A549 (cell line): Measurements from ENCODE around the gene CYP2E1. TPM values are rescaled to one million over a fixed set of nuclear protein-coding genes. Genes with fewer than 3 reads are reported as not detected.

Experiments used
- ATAC-seq, 2 experiments: fragments of 200-7000 bp in 1 of 2; fragments of >200 bp in 1 of 2; cut with Nextera tagmentation in 1 of 2; cut with Tn5 transposase in 1 of 2; 3 replicates each; pipeline versions ENCODE4 v1.8.0 to v1.9.1; 2018 to 2020; ENCODE audit warnings: mild to moderate bottlenecking in 1 of 2, moderate library complexity in 1 of 2
- CTCF ChIA-PET: fragments of 300-600 bp; sonication (Branson Sonifier 250); formaldehyde crosslinking; extraction: SDS; loops from one replicate; lab custom pipeline; 2021; ENCODE audit warnings: antibody characterized with exemption, inconsistent platforms; lab: Yijun Ruan, JAX
- POLR2A ChIA-PET: fragments of 350-600 bp; formaldehyde crosslinking; extraction: SDS; loops from one replicate; lab custom pipeline; 2021; ENCODE audit warnings: antibody characterized with exemption, inconsistent platforms; lab: Yijun Ruan, JAX
- DNase-seq, 2 experiments: peaks; one replicate each; pipeline versions ENCODE4 v3.0.0 to v3.0.0-alpha.2; 2011 to 2016; ENCODE audit warnings: low read depth in 1 of 2, low spot score in 1 of 2
- FAIRE-seq: peaks from 2 replicates; lab custom pipeline; 2011; peaks lifted over from hg19 to GRCh38; lab: Jason Lieb, UNC
- H3K27ac ChIP-seq, 2 experiments: fragments of >200 bp; sonication (Bioruptor Twin); formaldehyde crosslinking; 3 replicates each; pipeline ENCODE4 v1.5.1; 2016 to 2017
- H3K4me1 ChIP-seq: fragments of >200 bp; sonication (Bioruptor Twin); formaldehyde crosslinking; 3 replicates; pipeline ENCODE4 v1.6.1; 2016
- H3K4me2 ChIP-seq: fragments of >200 bp; sonication (Bioruptor Twin); formaldehyde crosslinking; 3 replicates; pipeline ENCODE4 v1.6.1; 2016
- H3K4me3 ChIP-seq: fragments of >200 bp; sonication (Bioruptor Twin); formaldehyde crosslinking; 3 replicates; pipeline ENCODE4 v1.5.1; 2016
- H3K9me3 ChIP-seq: fragments of >200 bp; sonication (Bioruptor Twin); formaldehyde crosslinking; 3 replicates; pipeline ENCODE4 v1.6.1; 2016
- CBX2 ChIP-seq: fragments of 200-600 bp; sonication (generic); IDR thresholded peaks from 2 replicates; pipeline ENCODE4 v1.6.1; 2016; ENCODE audit warnings: low read depth, mild to moderate bottlenecking, borderline replicate concordance
- CHD4 ChIP-seq: fragments of 200-600 bp; sonication (generic); IDR thresholded peaks from 2 replicates; pipeline ENCODE4 v1.6.1; 2016; ENCODE audit warnings: antibody characterized with exemption, mild to moderate bottlenecking, borderline replicate concordance
- EHF ChIP-seq: fragments of 250-450 bp; sonication (Bioruptor Pico); IDR thresholded peaks from 2 replicates; pipeline ENCODE4 v1.5.0; 2020; ENCODE audit warnings: mild to moderate bottlenecking
- ESRRA ChIP-seq: fragments of 150-350 bp; IDR thresholded peaks from 2 replicates; pipeline ENCODE4 v1.6.1; 2014; ENCODE audit warnings: mild to moderate bottlenecking, low read length, borderline replicate concordance
- FOSL2 ChIP-seq, 2 experiments: fragments of 450-650 bp in 1 of 2; fragments of >200 bp in 1 of 2; sonication (Bioruptor Twin) in 1 of 2; formaldehyde crosslinking; IDR thresholded peaks; 2 replicates each; pipeline versions ENCODE4 v1.5.0 to v1.6.1; 2016 to 2020; ENCODE audit warnings: mild to moderate bottlenecking in 1 of 2, moderate library complexity in 1 of 2
- GATA3 ChIP-seq: IDR thresholded peaks from 2 replicates; pipeline ENCODE4 v1.6.1; 2012; ENCODE audit warnings: borderline replicate concordance
- HDAC2 ChIP-seq: fragments of 200-600 bp; sonication (generic); IDR thresholded peaks from 2 replicates; pipeline ENCODE4 v1.6.1; 2016
- HEYL ChIP-seq: fragments of 250-450 bp; sonication (Bioruptor Pico); IDR thresholded peaks from 2 replicates; pipeline ENCODE4 v1.8.0; 2021; ENCODE audit warnings: mild to moderate bottlenecking, moderate library complexity
- HOXB13 ChIP-seq: fragments of 250-450 bp; sonication (Bioruptor Pico); IDR thresholded peaks from 2 replicates; pipeline ENCODE4 v1.5.0; 2020; ENCODE audit warnings: low read depth, mild to moderate bottlenecking, moderate library complexity
- JUN ChIP-seq, 2 experiments: fragments of >200 bp; sonication (Bioruptor Twin); formaldehyde crosslinking; IDR thresholded peaks; 2 replicates in 1 of 2; 3 replicates in 1 of 2; pipeline ENCODE4 v1.6.1; 2016 to 2017
- KDM5A ChIP-seq: fragments of 200-600 bp; sonication (generic); IDR thresholded peaks from 2 replicates; pipeline ENCODE4 v1.6.1; 2016; ENCODE audit warnings: antibody characterized with exemption, mild to moderate bottlenecking
- MAFK ChIP-seq: fragments of 450-650 bp; IDR thresholded peaks from 2 replicates; pipeline ENCODE4 v1.6.1; 2014; ENCODE audit not compliant: partially characterized antibody
- MAZ ChIP-seq: fragments of 150-350 bp; IDR thresholded peaks from 2 replicates; pipeline ENCODE4 v1.6.1; 2014; ENCODE audit warnings: antibody characterized with exemption, low read depth, low read length, borderline replicate concordance
- NFE2L2 ChIP-seq: fragments of 150-350 bp; conservative IDR thresholded peaks from 2 replicates; pipeline ENCODE4 v1.6.1; 2014; ENCODE audit warnings: low read length
- NR3C1 ChIP-seq: fragments of >200 bp; sonication (Bioruptor Twin); formaldehyde crosslinking; IDR thresholded peaks from 3 replicates; pipeline ENCODE4 v1.6.1; 2017
- PHF8 ChIP-seq: fragments of 200-600 bp; sonication (generic); IDR thresholded peaks from 2 replicates; pipeline ENCODE4 v1.6.1; 2016; ENCODE audit warnings: low read depth, mild to moderate bottlenecking, antibody characterized with exemption, moderate library complexity, borderline replicate concordance
- RARB ChIP-seq: fragments of 250-450 bp; sonication (Bioruptor Pico); IDR thresholded peaks from 2 replicates; pipeline ENCODE4 v1.8.0; 2021; ENCODE audit warnings: mild to moderate bottlenecking, moderate library complexity
- RFX5 ChIP-seq: fragments of 450-650 bp; IDR thresholded peaks from 2 replicates; pipeline ENCODE4 v1.7.1; 2014; ENCODE audit warnings: antibody characterized with exemption, mild to moderate bottlenecking, moderate library complexity
- SREBF2 ChIP-seq: fragments of 450-650 bp; IDR thresholded peaks from 2 replicates; pipeline ENCODE4 v1.6.1; 2014; ENCODE audit warnings: mild to moderate bottlenecking, moderate library complexity
- TFCP2L1 ChIP-seq: fragments of 250-450 bp; sonication (Bioruptor Pico); IDR thresholded peaks from 2 replicates; pipeline ENCODE4 v1.5.0; 2021; ENCODE audit warnings: mild to moderate bottlenecking
- TP53 ChIP-seq: fragments of 250-450 bp; sonication (Bioruptor Pico); IDR thresholded peaks from 2 replicates; pipeline ENCODE4 v1.5.0; 2021; ENCODE audit warnings: mild to moderate bottlenecking, moderate library complexity
- ZC3H11A ChIP-seq: fragments of 450-650 bp; IDR thresholded peaks from 2 replicates; pipeline ENCODE4 v1.6.1; 2014; ENCODE audit warnings: antibody characterized with exemption, mild to moderate bottlenecking
- ZFP36 ChIP-seq: fragments of 450-650 bp; IDR thresholded peaks from 2 replicates; pipeline ENCODE4 v1.6.1; 2014; ENCODE audit warnings: borderline replicate concordance; ENCODE audit not compliant: partially characterized antibody
- polyA plus RNA-seq, 4 experiments: library from polyadenylated mRNA; depleted of rRNA in 3 of 4; stranded (reverse); fragments of >200 nt; fragmentation: RNase III in 1 of 4; extraction: RNeasy Plus Mini Kit Qiagen cat#74134 plus additional on column Dnase treatment in 1 of 4; gene quantifications; 2 replicates in 3 of 4; 3 replicates in 1 of 4; pipeline ENCODE4 v1.2.3, GENCODE V29; 2011 to 2017
- TF ChIP-seq, protein P1 (sequence below): fragments of 250-450 bp; sonication (Bioruptor Pico); IDR thresholded peaks from 2 replicates; pipeline ENCODE4 v1.5.0; 2021; ENCODE audit warnings: mild to moderate bottlenecking, moderate library complexity, borderline replicate concordance
- TF ChIP-seq, protein P2 (sequence below): IDR thresholded peaks from 2 replicates; pipeline ENCODE4 v1.6.1; 2012
- TF ChIP-seq, protein P3 (sequence below): fragments of 150-350 bp; IDR thresholded peaks from 2 replicates; pipeline ENCODE4 v1.6.1; 2014; ENCODE audit warnings: low read depth, mild to moderate bottlenecking, low read length

CYP2E1 gene
- polyA plus RNA-seq, 2 of the 4 experiments (the other 2 are of a cell fraction) = 0.14 to 0.75 TPM

DNA sequence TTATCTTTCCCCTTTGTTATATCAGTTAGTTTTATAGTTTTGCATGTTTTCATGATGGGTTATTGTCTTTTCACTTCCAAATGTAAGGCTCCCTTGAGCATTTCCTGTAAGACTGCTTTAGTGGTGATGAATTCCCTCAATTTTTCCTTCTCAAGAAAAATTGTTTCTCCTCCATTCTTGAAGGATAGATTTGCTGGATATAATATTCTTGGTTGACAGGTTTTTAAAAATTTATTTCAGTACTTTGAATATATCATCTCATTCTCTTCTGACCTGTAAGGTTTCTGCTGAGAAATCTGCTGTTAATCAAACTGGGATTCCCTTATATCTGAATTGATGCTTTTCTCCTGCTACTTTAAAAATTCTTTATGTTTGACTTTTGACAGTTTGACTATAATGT lies 40.1 kb upstream of the CYP2E1 start:
- Histone ChIP-seq H3K4me2 (no peak overlapping the region), H3K9me3 (peaks cover 33% of the 10 kb centered on the region), H3K27ac (no peak overlapping the region), H3K4me3 (no peak overlapping the region), H3K4me1 (no peaks in the 10 kb centered on the region)
- ChIA-PET POLR2A (no interaction called here), CTCF (no interaction called here)
- no peak for FAIRE-seq
- no peak for ATAC-seq
- DNase-seq = no peak
- TF ChIP-seq RFX5 (no peak), FOSL2 (IDR thresholded peaks at IDR 0.05) (no peak), FOSL2 (CRISPR knock-in tag; IDR thresholded peaks at IDR 0.05) (no peak), JUN (IDR thresholded peaks at IDR 0.05) (no peak), NR3C1 (no peak), CBX2 (no peak), MAFK (no peak), HEYL (CRISPR knock-in tag) (no peak), CHD4 (no peak), SREBF2 (no peak), PHF8 (no peak), TFCP2L1 (no peak)
- TF ChIP-seq, protein P1, sequence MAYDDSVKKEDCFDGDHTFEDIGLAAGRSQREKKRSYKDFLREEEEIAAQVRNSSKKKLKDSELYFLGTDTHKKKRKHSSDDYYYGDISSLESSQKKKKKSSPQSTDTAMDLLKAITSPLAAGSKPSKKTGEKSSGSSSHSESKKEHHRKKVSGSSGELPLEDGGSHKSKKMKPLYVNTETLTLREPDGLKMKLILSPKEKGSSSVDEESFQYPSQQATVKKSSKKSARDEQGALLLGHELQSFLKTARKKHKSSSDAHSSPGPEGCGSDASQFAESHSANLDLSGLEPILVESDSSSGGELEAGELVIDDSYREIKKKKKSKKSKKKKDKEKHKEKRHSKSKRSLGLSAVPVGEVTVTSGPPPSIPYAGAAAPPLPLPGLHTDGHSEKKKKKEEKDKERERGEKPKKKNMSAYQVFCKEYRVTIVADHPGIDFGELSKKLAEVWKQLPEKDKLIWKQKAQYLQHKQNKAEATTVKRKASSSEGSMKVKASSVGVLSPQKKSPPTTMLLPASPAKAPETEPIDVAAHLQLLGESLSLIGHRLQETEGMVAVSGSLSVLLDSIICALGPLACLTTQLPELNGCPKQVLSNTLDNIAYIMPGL (CRISPR knock-in tag) = no peak

DNA sequence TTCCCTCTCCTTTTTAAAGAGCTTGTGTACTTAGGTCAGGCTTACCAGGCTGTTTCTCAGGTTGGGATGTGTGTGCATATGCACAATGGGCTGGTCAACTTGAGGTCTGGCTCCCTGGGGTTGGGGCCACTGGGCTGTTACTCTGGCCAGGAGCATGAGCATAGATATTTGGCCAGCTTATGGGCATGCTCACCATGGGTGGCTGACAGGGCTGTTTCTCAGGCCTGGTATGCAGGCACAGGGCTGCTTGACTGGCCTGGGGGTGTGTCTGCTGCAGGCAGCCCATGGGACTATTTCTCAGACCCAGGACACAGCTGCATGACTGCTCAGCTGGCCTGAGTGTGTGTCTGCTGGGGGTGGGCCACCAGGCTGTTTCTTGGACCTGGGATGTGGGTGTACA lies 38.8 kb upstream of the CYP2E1 start:
- ATAC-seq (no peak), DNase-seq (no peak), FAIRE-seq (no peak)
- Histone ChIP-seq H3K4me2 (no peak overlapping the region), H3K27ac (no peak overlapping the region), H3K4me3 (no peak overlapping the region), H3K4me1 (no peaks in the 10 kb centered on the region), H3K9me3 (peaks cover 24% of the 10 kb centered on the region)
- TF ChIP-seq ZFP36 (no peak), EHF (CRISPR knock-in tag) (no peak), HDAC2 (no peak), MAFK (no peak), GATA3 (no peak), KDM5A (no peak), MAZ (no peak), SREBF2 (no peak), HOXB13 (CRISPR knock-in tag) (no peak), NR3C1 (no peak), FOSL2 (IDR thresholded peaks at IDR 0.05) (no peak), FOSL2 (CRISPR knock-in tag; IDR thresholded peaks at IDR 0.05) (no peak), CHD4 (no peak), RARB (CRISPR knock-in tag) (no peak), TP53 (CRISPR knock-in tag) (no peak), NFE2L2 (no peak), ESRRA (no peak), ZC3H11A (no peak)
- TF ChIP-seq, protein P2, sequence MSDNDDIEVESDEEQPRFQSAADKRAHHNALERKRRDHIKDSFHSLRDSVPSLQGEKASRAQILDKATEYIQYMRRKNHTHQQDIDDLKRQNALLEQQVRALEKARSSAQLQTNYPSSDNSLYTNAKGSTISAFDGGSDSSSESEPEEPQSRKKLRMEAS = no peak
- TF ChIP-seq, protein P3, sequence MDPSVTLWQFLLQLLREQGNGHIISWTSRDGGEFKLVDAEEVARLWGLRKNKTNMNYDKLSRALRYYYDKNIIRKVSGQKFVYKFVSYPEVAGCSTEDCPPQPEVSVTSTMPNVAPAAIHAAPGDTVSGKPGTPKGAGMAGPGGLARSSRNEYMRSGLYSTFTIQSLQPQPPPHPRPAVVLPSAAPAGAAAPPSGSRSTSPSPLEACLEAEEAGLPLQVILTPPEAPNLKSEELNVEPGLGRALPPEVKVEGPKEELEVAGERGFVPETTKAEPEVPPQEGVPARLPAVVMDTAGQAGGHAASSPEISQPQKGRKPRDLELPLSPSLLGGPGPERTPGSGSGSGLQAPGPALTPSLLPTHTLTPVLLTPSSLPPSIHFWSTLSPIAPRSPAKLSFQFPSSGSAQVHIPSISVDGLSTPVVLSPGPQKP = no peak
- POLR2A ChIA-PET = no interaction called here
- CTCF ChIA-PET = interaction anchor here (1.2 to 1.5 kb wide), 2 partner anchors 43 to 159 kb away, joined by 3 to 4 read pairs; no protein-coding TSS in a partner anchor
